Endothelial cell of umbilical vein (primary cell): ENCODE data around the gene MICAL3. TPM values are rescaled to one million over a fixed set of nuclear protein-coding genes. Genes with fewer than 3 reads are reported as not detected.

ENCODE experiments used
- BruUV-seq: library from RNA; stranded (reverse); fragments of 400-500 nt; replicated peaks from 2 replicates; lab custom pipeline; 2021; lab: Mats Ljungman, UMichigan
- CTCF ChIA-PET: fragments of 300-600, 350-600 bp; sonication (Branson Sonifier 250); formaldehyde crosslinking; loops from one replicate; lab custom pipeline; 2021; ENCODE audit warnings: antibody characterized with exemption, inconsistent platforms; lab: Charles Lee
- POLR2A ChIA-PET: fragments of 300-600, 350-600 bp; sonication (Branson Sonifier 250); formaldehyde crosslinking; loops from one replicate; lab custom pipeline; 2021; ENCODE audit warnings: antibody characterized with exemption, inconsistent platforms; lab: Charles Lee
- DNase-seq: peaks from one replicate; pipeline ENCODE4 v3.0.0-alpha.2; 2011; ENCODE audit warnings: low read depth, low spot score
- FAIRE-seq: peaks from 2 replicates; lab custom pipeline; 2011; peaks lifted over from hg19 to GRCh38; lab: Jason Lieb, UNC
- H2AFZ ChIP-seq: 2 replicates; pipeline ENCODE4 v1.6.0; 2012; ENCODE audit warnings: low read depth, low read length, control low read depth, inconsistent platforms
- H3K27ac ChIP-seq: 2 replicates; pipeline ENCODE4 v1.5.1; 2011; ENCODE audit warnings: low read depth, mild to moderate bottlenecking, control low read depth, low read length, moderate library complexity; ENCODE audit not compliant: insufficient read depth
- H3K27me3 ChIP-seq, 2 experiments: 2 replicates each; pipeline versions ENCODE4 v1.6.0 to v1.6.1; 2011; ENCODE audit warnings: low read length in 2 of 2, mixed read lengths in 1 of 2; ENCODE audit not compliant: control insufficient read depth in 2 of 2, insufficient read depth in 2 of 2
- H3K36me3 ChIP-seq, 2 experiments: 2 replicates in 1 of 2; 3 replicates in 1 of 2; pipeline ENCODE4 v1.5.1; 2011; ENCODE audit warnings: low read length in 2 of 2, mild to moderate bottlenecking in 1 of 2, moderate library complexity in 1 of 2; ENCODE audit not compliant: control insufficient read depth in 2 of 2, insufficient read depth in 2 of 2; ENCODE audit errors: extremely low read depth in 1 of 2
- H3K4me1 ChIP-seq: 3 replicates; pipeline ENCODE4 v1.5.1; 2011; ENCODE audit warnings: mild to moderate bottlenecking, low read length; ENCODE audit not compliant: control insufficient read depth, insufficient read depth; ENCODE audit errors: extremely low read depth
- H3K4me2 ChIP-seq: 2 replicates; pipeline ENCODE4 v1.6.1; 2011; ENCODE audit warnings: low read length, control low read depth, mixed read lengths; ENCODE audit not compliant: insufficient read depth
- H3K4me3 ChIP-seq, 3 experiments: fragments of 200-600 bp in 1 of 3; sonication (generic), shearing (Covaris generic) in 1 of 3; replicated peaks in 1 of 3; 2 replicates each; pipeline ENCODE4 v1.5.1; 2011 to 2016; ENCODE audit warnings: control low read depth in 3 of 3, low read length in 3 of 3, mild to moderate bottlenecking in 2 of 3, inconsistent platforms in 1 of 3, low read depth in 1 of 3, moderate library complexity in 1 of 3; ENCODE audit not compliant: insufficient read depth in 1 of 3
- H3K79me2 ChIP-seq: 2 replicates; pipeline ENCODE4 v1.6.0; 2012; ENCODE audit warnings: low read length, inconsistent platforms; ENCODE audit not compliant: control insufficient read depth, insufficient read depth
- H3K9ac ChIP-seq: replicated peaks from 2 replicates; pipeline ENCODE3; 2011; ENCODE audit warnings: low read length, control low read depth; ENCODE audit not compliant: insufficient read depth; ENCODE audit errors: extremely low read depth
- H3K9me1 ChIP-seq: replicated peaks from 3 replicates; pipeline ENCODE4 v1.6.0; 2011; ENCODE audit warnings: mild to moderate bottlenecking, low read length; ENCODE audit not compliant: control insufficient read depth, insufficient read depth; ENCODE audit errors: extremely low read depth
- H3K9me3 ChIP-seq: replicated peaks from 2 replicates; pipeline ENCODE4 v1.5.1; 2012; ENCODE audit warnings: low read length, inconsistent platforms; ENCODE audit not compliant: control insufficient read depth, insufficient read depth
- H4K20me1 ChIP-seq: replicated peaks from 2 replicates; pipeline ENCODE3; 2011; ENCODE audit warnings: mild to moderate bottlenecking, low read length; ENCODE audit not compliant: control insufficient read depth, insufficient read depth; ENCODE audit errors: extremely low read depth
- EZH2 ChIP-seq: IDR thresholded peaks from 2 replicates; pipeline ENCODE4 v1.6.1; 2012; ENCODE audit warnings: borderline replicate concordance, low read depth, mild to moderate bottlenecking, moderate library complexity, low read length, inconsistent platforms; ENCODE audit not compliant: severe bottlenecking
- FOS ChIP-seq: IDR thresholded peaks from 2 replicates; pipeline ENCODE4 v1.6.1; 2011; ENCODE audit warnings: mild to moderate bottlenecking, low read length, moderate library complexity, borderline replicate concordance; ENCODE audit not compliant: insufficient read depth
- GATA2 ChIP-seq: IDR thresholded peaks from 2 replicates; pipeline ENCODE4 v1.7.0; 2011; ENCODE audit warnings: low read depth, mild to moderate bottlenecking, moderate library complexity, mixed read lengths, low read length; ENCODE audit not compliant: insufficient read length, insufficient read depth
- JUN ChIP-seq: IDR thresholded peaks from 2 replicates; pipeline ENCODE4 v1.6.1; 2011; ENCODE audit warnings: borderline replicate concordance, low read depth; ENCODE audit not compliant: insufficient read length, insufficient read depth
- MYC ChIP-seq: IDR thresholded peaks from one replicate; pipeline ENCODE4 v1.6.1; 2011; ENCODE audit warnings: mild to moderate bottlenecking, low read depth, low read length
- POLR2A ChIP-seq: IDR thresholded peaks from 2 replicates; pipeline ENCODE4 v1.6.1; 2012; ENCODE audit warnings: low read depth, mild to moderate bottlenecking, control low read depth, low read length
- POLR2AphosphoS5 ChIP-seq: IDR thresholded peaks from 2 replicates; pipeline ENCODE4 v1.6.1; 2012; ENCODE audit warnings: low read depth, mild to moderate bottlenecking, control low read depth, low read length, moderate library complexity; ENCODE audit not compliant: insufficient read depth
- dilution Hi-C: fragments of 300-500 bp; cut with MboI; formaldehyde crosslinking; loops from one replicate; pipeline ENCODE4 v1.15.0; 2019; ENCODE audit warnings: low sequenced_read_pairs; ENCODE audit not compliant: extremely low pct_ligation_motif_present
- intact Hi-C: fragments of 100-400 bp; cut with micrococcal nuclease; formaldehyde crosslinking; loops from one replicate; pipeline ENCODE4 v1.10.0; 2022
- polyA plus RNA-seq, 4 experiments: library from polyadenylated mRNA; depleted of rRNA in 3 of 4; stranded (reverse) in 3 of 4; unstranded in 1 of 4; fragments of >200 nt; gene quantifications; 2 replicates each; pipeline versions ENCODE4 v1.2.1 to v1.2.3, GENCODE V29; 2011 to 2012; ENCODE audit warnings: missing spikeins in 1 of 4
- total RNA-seq: library from RNA; stranded (reverse); gene quantifications from 2 replicates; pipeline ENCODE4 v1.2.3, GENCODE V29; 2021
- TF ChIP-seq, protein P1 (sequence below): IDR thresholded peaks from 2 replicates; pipeline ENCODE4 v1.6.1; 2011; ENCODE audit not compliant: insufficient read depth, insufficient read length
- TF ChIP-seq, protein P2 (sequence below), 2 donors: IDR thresholded peaks; 1 replicate in 1 of 2; 2 replicates in 1 of 2; pipeline ENCODE4 v1.5.1; 2011; ENCODE audit warnings: low read length in 2 of 2, mild to moderate bottlenecking in 2 of 2, moderate library complexity in 2 of 2, control low read depth in 1 of 2, inconsistent platforms in 1 of 2, low read depth in 1 of 2; ENCODE audit not compliant: insufficient read depth in 1 of 2; ENCODE audit errors: extremely low read depth in 1 of 2

The MICAL3 gene
- total and polyA plus RNA-seq, 2 donors (not counting 3 experiments of a cell fraction or from before 2014, with no cell fraction given), result 14.5 to 63.7 TPM

DNA sequence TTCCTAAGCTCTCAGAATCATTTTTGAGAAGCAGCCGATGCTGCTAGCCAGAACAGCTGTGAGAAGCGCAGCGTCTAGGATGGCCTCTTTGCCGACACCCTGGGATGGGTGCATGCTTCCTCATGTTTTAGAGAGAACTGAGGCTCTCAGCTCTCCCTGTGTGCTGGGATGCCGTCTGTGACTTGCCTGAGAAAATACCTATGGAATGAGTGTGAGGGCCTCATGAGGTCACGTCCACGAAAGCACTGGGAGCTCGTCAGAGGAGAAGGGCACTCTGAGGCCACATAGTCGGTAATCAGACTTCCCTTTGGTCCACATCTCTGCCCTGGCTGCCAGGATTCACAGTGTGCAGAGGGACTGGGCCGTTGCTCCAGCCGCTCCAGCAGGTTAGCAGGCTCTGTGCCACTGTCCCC lies 54.7 kb downstream of the MICAL3 start:
- Histone ChIP-seq H3K9me3 (no peaks in the 10 kb centered on the region), H2AFZ (no peak overlapping the region), H3K27me3 (no peaks in the 10 kb centered on the region), H3K27ac (no peak overlapping the region), H3K4me2 (no peak overlapping the region), H3K9ac (no peak overlapping the region), H3K79me2 (peaks cover 72% of the 10 kb centered on the region), H3K36me3 (no peaks in the 10 kb centered on the region), H3K9me1 (no peaks in the 10 kb centered on the region), H3K4me1 (peaks cover 31% of the 10 kb centered on the region), H3K4me3 (no peak overlapping the region), H4K20me1 (no peaks in the 10 kb centered on the region)
- POLR2A ChIA-PET, result no interaction called here
- FAIRE-seq (no peak), DNase-seq (peak; percentile 52)
- BruUV-seq, result no TSS peak
- intact Hi-C loops (no loop called here), dilution Hi-C loops (no loop called here)
- TF ChIP-seq FOS (no peak), POLR2AphosphoS5 (no peak), JUN (no peak), EZH2 (no peak), GATA2 (no peak), POLR2A (no peak), MYC (no peak)
- TF ChIP-seq, protein P1, sequence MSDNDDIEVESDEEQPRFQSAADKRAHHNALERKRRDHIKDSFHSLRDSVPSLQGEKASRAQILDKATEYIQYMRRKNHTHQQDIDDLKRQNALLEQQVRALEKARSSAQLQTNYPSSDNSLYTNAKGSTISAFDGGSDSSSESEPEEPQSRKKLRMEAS, result no peak
- TF ChIP-seq, protein P2, sequence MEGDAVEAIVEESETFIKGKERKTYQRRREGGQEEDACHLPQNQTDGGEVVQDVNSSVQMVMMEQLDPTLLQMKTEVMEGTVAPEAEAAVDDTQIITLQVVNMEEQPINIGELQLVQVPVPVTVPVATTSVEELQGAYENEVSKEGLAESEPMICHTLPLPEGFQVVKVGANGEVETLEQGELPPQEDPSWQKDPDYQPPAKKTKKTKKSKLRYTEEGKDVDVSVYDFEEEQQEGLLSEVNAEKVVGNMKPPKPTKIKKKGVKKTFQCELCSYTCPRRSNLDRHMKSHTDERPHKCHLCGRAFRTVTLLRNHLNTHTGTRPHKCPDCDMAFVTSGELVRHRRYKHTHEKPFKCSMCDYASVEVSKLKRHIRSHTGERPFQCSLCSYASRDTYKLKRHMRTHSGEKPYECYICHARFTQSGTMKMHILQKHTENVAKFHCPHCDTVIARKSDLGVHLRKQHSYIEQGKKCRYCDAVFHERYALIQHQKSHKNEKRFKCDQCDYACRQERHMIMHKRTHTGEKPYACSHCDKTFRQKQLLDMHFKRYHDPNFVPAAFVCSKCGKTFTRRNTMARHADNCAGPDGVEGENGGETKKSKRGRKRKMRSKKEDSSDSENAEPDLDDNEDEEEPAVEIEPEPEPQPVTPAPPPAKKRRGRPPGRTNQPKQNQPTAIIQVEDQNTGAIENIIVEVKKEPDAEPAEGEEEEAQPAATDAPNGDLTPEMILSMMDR (IDR thresholded peaks at IDR 0.05; ENCODE audit: extremely low read depth in 1 of 2, insufficient read depth in 1 of 2, low read depth in 1 of 2, low read length in 2 of 2), result no peak
- CTCF ChIA-PET, result no interaction called here
